GM06990 (cell line): ENCODE measurements around the gene SLC46A3.
A peak's percentile ranks its signal among the peaks of the same experiment; 100 is the strongest.

Experiments
- DNase-seq: peaks from one replicate; pipeline ENCODE4 v3.0.0-alpha.2; 2011; ENCODE audit not compliant: insufficient read length; ENCODE audit errors: extremely low read depth
- H3K27me3 ChIP-seq: replicated peaks from 2 replicates; pipeline ENCODE4 v1.6.0; 2011; ENCODE audit warnings: low read length; ENCODE audit not compliant: control insufficient read depth, insufficient read depth
- H3K36me3 ChIP-seq: 2 replicates; pipeline ENCODE4 v1.5.1; 2011; ENCODE audit warnings: low read length; ENCODE audit not compliant: control insufficient read depth, insufficient read depth
- H3K4me3 ChIP-seq: replicated peaks from 2 replicates; pipeline ENCODE4 v1.5.1; 2011; ENCODE audit warnings: low read depth, mild to moderate bottlenecking, control low read depth, low read length
- TF ChIP-seq, protein P1 (sequence below): IDR thresholded peaks from 2 replicates; pipeline ENCODE4 v1.5.1; 2011; ENCODE audit warnings: low read length, control low read depth, mild to moderate bottlenecking, inconsistent platforms; ENCODE audit not compliant: insufficient read depth, poor library complexity, severe bottlenecking

SLC46A3 gene

DNA sequence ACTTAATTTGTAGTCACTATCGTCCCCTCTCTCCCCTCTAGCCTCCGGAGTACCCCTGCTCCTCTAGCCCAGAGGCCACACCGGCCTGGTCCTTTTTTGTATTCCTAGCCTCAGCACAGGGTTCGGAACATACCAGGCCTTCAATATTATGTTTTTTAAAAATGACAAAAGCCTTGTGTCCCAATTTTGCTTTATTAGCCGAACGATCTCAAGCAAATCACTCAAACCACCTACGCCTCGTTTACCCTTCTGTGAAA lies 60.3 kb downstream of the SLC46A3 start:
- Histone ChIP-seq H3K4me3 (peak overlapping the region; percentile 98), H3K36me3 (peaks cover 8% of the 10 kb centered on the region), H3K27me3 (no peaks in the 10 kb centered on the region)
- DNase-seq: no peak
- TF ChIP-seq, protein P1, sequence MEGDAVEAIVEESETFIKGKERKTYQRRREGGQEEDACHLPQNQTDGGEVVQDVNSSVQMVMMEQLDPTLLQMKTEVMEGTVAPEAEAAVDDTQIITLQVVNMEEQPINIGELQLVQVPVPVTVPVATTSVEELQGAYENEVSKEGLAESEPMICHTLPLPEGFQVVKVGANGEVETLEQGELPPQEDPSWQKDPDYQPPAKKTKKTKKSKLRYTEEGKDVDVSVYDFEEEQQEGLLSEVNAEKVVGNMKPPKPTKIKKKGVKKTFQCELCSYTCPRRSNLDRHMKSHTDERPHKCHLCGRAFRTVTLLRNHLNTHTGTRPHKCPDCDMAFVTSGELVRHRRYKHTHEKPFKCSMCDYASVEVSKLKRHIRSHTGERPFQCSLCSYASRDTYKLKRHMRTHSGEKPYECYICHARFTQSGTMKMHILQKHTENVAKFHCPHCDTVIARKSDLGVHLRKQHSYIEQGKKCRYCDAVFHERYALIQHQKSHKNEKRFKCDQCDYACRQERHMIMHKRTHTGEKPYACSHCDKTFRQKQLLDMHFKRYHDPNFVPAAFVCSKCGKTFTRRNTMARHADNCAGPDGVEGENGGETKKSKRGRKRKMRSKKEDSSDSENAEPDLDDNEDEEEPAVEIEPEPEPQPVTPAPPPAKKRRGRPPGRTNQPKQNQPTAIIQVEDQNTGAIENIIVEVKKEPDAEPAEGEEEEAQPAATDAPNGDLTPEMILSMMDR: no peak

DNA sequence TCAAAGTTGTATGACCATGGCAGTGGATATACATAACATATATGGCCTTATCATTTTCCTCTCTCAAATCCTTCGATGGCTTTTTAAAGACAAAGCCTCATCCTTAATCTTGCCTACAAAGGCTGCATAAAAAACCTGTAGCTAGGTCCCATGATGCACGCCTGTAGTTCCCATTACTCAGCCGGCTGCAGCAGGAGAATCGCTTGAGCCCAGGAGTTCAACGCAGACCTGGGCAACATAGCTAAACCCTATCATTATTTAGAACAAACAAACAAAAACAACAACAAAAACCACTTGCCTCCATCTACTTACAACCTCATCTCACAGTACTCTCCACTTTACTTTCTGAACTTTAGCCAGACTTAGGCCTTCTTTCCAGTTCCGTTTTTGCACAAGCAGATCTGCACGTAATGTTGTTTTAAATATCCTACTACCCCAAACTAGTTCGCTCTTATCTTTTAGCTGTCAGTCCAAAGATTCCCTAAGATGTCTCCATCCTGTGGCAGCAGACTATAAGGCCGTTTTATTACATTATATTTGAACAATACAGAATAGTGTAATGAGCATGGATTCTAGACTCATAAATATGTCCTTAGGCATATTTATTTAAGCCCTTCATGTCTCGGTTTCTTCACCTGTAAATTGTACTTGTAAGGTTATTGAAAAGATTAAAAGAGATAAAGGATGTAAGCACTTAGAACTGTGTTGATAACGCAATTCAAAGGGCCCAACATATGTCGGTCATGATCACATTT lies 60.8 kb downstream of the SLC46A3 start:
- peak; percentile 22 for DNase-seq
- TF ChIP-seq, protein P1: no peak
- H3K4me3 ChIP-seq: peak overlapping the region; percentile 98
- H3K27me3 ChIP-seq: no peaks in the 10 kb centered on the region
- H3K36me3 ChIP-seq: peaks cover 8% of the 10 kb centered on the region

DNA sequence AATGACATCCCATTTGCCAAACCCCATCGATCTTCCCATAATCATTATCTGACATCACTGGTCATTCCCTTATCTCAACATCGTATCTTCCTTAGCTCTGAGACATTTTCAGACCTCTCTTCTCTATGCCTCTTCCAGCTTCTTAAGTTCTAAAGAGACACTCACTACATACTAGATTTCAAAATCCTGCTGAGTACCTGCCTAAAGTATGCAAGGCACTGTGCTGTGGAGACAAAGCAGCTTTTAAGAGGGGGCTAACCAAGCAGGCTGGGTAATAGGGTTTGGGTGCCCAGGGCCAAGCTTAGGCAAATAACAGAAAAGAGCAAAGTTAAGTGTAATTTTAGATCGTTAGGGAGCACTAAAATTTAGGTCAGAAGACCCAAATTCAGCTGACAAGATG lies 63.2 kb downstream of the SLC46A3 start:
- no peaks in the 10 kb centered on the region for H3K27me3 ChIP-seq
- TF ChIP-seq, protein P1: no peak
- H3K36me3 ChIP-seq: peaks cover 1% of the 10 kb centered on the region
- DNase-seq: no peak
- no peak overlapping the region for H3K4me3 ChIP-seq

DNA sequence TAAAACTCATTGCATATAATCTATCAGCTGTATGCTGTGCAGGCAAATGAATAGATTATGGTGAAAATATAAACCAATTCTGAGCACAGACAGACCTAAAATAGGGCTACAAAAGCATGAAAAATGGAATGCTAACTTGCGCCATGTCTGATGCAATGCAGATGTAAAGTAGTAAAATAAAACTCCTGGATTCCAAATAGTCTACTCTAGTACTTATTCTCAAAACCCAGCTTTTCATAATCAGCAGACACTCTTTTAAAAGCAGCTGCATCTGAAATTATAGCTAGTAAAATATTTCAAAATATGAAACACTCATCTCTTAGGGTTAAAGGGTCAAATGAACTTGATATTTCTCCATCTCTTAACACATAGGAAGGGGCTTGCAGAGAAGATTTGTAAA lies 64.5 kb downstream of the SLC46A3 start:
- no peaks in the 10 kb centered on the region for H3K36me3 ChIP-seq
- H3K27me3 ChIP-seq: no peaks in the 10 kb centered on the region
- no peak overlapping the region for H3K4me3 ChIP-seq
- DNase-seq: no peak
- TF ChIP-seq, protein P1: no peak

DNA sequence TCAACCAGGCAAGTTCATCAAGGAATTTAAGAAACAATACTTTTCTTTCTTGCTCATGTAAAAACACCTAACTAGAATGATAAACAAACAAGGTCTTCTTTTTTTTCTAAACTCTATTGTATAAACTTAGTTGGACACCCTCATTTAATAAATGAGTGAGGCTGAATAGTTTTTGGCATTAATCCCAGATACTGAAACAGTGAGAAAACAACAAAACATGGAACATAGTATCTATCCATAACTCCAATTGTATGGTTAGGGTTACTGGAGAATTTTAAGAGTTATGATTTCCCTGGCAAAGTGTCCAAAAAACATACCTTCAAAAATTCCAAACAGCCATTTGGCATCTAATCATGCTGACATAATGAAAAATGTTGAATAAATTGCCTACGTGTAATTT lies 65.7 kb downstream of the SLC46A3 start:
- Histone ChIP-seq H3K4me3 (no peak overlapping the region), H3K27me3 (no peaks in the 10 kb centered on the region), H3K36me3 (no peaks in the 10 kb centered on the region)
- TF ChIP-seq, protein P1: no peak
- no peak for DNase-seq

DNA sequence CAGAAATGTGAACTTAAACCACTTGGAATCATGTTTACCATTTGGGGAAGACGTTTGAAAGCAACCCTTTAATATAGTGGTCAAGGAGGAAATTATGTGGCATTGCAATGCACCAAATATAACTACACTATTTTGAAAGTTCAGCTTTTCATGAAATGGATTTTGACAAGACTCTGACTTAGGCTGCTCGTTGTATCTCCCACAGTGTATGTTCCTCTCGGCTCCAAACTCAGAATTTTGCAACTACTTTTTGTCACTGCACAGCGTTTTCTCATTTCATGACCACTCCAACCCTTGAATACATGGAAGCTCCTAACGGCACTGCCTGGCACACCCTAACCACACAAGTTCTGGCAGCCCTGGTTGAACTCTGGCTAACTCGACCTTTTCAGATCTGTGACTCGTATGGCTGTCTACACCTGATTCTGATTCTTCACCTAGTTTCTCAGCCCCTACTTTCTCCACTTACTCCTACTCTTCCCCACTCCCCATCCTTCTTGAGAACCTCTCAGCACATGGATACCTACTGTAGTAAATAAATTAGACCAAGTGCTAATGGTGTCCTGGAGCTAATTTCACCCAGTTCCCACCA lies 66.9 kb downstream of the SLC46A3 start:
- TF ChIP-seq, protein P1: no peak
- no peaks in the 10 kb centered on the region for H3K36me3 ChIP-seq
- DNase-seq: no peak

More for the DNA sequence above, 66.9 kb downstream of the SLC46A3 start:
- H3K27me3 ChIP-seq: no peaks in the 10 kb centered on the region
- no peak overlapping the region for H3K4me3 ChIP-seq
